B cell (primary cell): ENCODE data around the gene HSDL2. TPM values are rescaled to one million over a fixed set of nuclear protein-coding genes. Genes with fewer than 3 reads are reported as not detected.

Source experiments
- ATAC-seq: fragments of 200-7000 bp; cut with Tn5 transposase; one replicate; pipeline ENCODE4 v1.10.0; 2021; ENCODE audit warnings: low read depth, mild to moderate bottlenecking, moderate number of reproducible peaks, moderate library complexity
- CTCF ChIA-PET: fragments of 350-600 bp; sonication (Branson Sonifier 250); formaldehyde crosslinking; loops from one replicate; lab custom pipeline; 2021; ENCODE audit warnings: antibody characterized with exemption, inconsistent platforms; lab: Charles Lee
- POLR2A ChIA-PET: fragments of 350-600 bp; sonication (Branson Sonifier 250); formaldehyde crosslinking; loops from one replicate; lab custom pipeline; 2021; ENCODE audit warnings: antibody characterized with exemption; lab: Charles Lee
- DNase-seq: peaks from one replicate; pipeline ENCODE4 v3.0.0; 2013
- H2AFZ ChIP-seq: 2 replicates; pipeline ENCODE4 v1.6.1; 2012; ENCODE audit warnings: mild to moderate bottlenecking, low read depth, low read length; ENCODE audit not compliant: insufficient read depth, poor library complexity, severe bottlenecking
- H3K27ac ChIP-seq, 2 donors: 1 replicate in 1 of 2; 2 replicates in 1 of 2; pipeline ENCODE4 v1.5.1; 2012 to 2013; ENCODE audit warnings: low read length in 2 of 2, mild to moderate bottlenecking in 2 of 2, moderate library complexity in 1 of 2
- H3K27me3 ChIP-seq, 4 experiments: fragments of 200-600 bp in 1 of 4; sonication (generic) in 1 of 4; replicated peaks in 1 of 4; 1 replicate in 2 of 4; 2 replicates in 2 of 4; pipeline versions ENCODE4 v1.6.1 to v1.7.0; 2013 to 2016; ENCODE audit warnings: low read length in 3 of 4, mild to moderate bottlenecking in 2 of 4, mixed read lengths in 1 of 4, moderate library complexity in 1 of 4; ENCODE audit not compliant: insufficient read depth in 4 of 4, control insufficient read depth in 3 of 4; ENCODE audit errors: control extremely low read depth in 1 of 4
- H3K36me3 ChIP-seq, 2 experiments: replicated peaks in 1 of 2; 1 replicate in 1 of 2; 2 replicates in 1 of 2; pipeline versions ENCODE4 v1.6.1 to v1.7.1; 2013; ENCODE audit warnings: low read length in 1 of 2; ENCODE audit not compliant: insufficient read depth in 2 of 2, control insufficient read depth in 1 of 2; ENCODE audit errors: control extremely low read depth in 1 of 2, extremely low read depth in 1 of 2
- H3K4me1 ChIP-seq, 2 donors: fragments of 200-600 bp in 1 of 2; sonication (generic) in 1 of 2; 1 replicate in 1 of 2; 2 replicates in 1 of 2; pipeline versions ENCODE4 v1.5.1 to v1.6.1; 2013 to 2017; ENCODE audit warnings: low read length in 2 of 2; ENCODE audit not compliant: control insufficient read depth in 2 of 2, insufficient read depth in 2 of 2
- H3K4me2 ChIP-seq: replicated peaks from 2 replicates; pipeline ENCODE3; 2012; ENCODE audit warnings: mild to moderate bottlenecking, low read depth, low read length; ENCODE audit not compliant: poor library complexity, severe bottlenecking
- H3K4me3 ChIP-seq, 5 experiments: fragments of 200-600 bp in 1 of 5; sonication (generic) in 1 of 5; 1 replicate in 3 of 5; 2 replicates in 2 of 5; pipeline versions ENCODE4 v1.5.1 to v1.7.0; 2011 to 2016; ENCODE audit warnings: low read length in 4 of 5, mild to moderate bottlenecking in 4 of 5, low read depth in 2 of 5, control low read depth in 1 of 5, moderate library complexity in 1 of 5; ENCODE audit not compliant: insufficient read depth in 1 of 5; ENCODE audit errors: control extremely low read depth in 1 of 5, extremely low read depth in 1 of 5
- H3K79me2 ChIP-seq: fragments of 200-600 bp; sonication (generic); one replicate; pipeline ENCODE4 v1.6.0; 2016; ENCODE audit warnings: low read length; ENCODE audit not compliant: control insufficient read depth, insufficient read depth
- H3K9ac ChIP-seq: fragments of 200-600 bp; sonication (generic); 2 replicates; pipeline ENCODE4 v1.6.1; 2017; ENCODE audit warnings: mild to moderate bottlenecking, low read length, moderate library complexity
- H3K9me3 ChIP-seq, 3 donors: one replicate each; pipeline versions ENCODE4 v1.6.1 to v1.7.1; 2013; ENCODE audit warnings: low read length in 2 of 3; ENCODE audit not compliant: control insufficient read depth in 2 of 3, insufficient read depth in 1 of 3; ENCODE audit errors: control extremely low read depth in 1 of 3
- H4K20me1 ChIP-seq: 2 replicates; pipeline ENCODE4 v1.6.0; 2012; ENCODE audit warnings: mild to moderate bottlenecking, low read length; ENCODE audit not compliant: insufficient read depth, control insufficient read depth, poor library complexity, severe bottlenecking
- H3K27ac Mint-ChIP-seq: one replicate; pipeline ENCODE4 v1.8.0; 2021; ENCODE audit warnings: mixed read lengths
- H3K27me3 Mint-ChIP-seq: one replicate; pipeline ENCODE4 v1.8.0; 2021; ENCODE audit warnings: mixed read lengths
- H3K4me1 Mint-ChIP-seq: one replicate; pipeline ENCODE4 v1.8.0; 2021; ENCODE audit warnings: mixed read lengths
- H3K4me3 Mint-ChIP-seq: one replicate; pipeline ENCODE4 v1.8.0; 2021; ENCODE audit warnings: mixed read lengths
- H3K9me3 Mint-ChIP-seq: one replicate; pipeline ENCODE4 v1.8.0; 2022; ENCODE audit warnings: mixed read lengths; ENCODE audit not compliant: insufficient read depth
- CTCF ChIP-seq: fragments of 200-600 bp; IDR thresholded peaks from one replicate; pipeline ENCODE4 v1.8.0; 2022; ENCODE audit warnings: antibody characterized with exemption, mild to moderate bottlenecking
- EZH2 ChIP-seq: IDR thresholded peaks from 2 replicates; pipeline ENCODE4 v1.6.1; 2012; ENCODE audit warnings: borderline replicate concordance, low read depth, mild to moderate bottlenecking, moderate library complexity, low read length; ENCODE audit not compliant: insufficient read depth, poor library complexity, severe bottlenecking
- WGBS: methylation state at CpG from one replicate; pipeline ENCODE4 v1.1.5; 2013; ENCODE audit warnings: missing lambda C conversion rate; ENCODE audit not compliant: insufficient coverage; 5-methylcytosine and 5-hydroxymethylcytosine counted together
- intact Hi-C: fragments of 100-400 bp; cut with micrococcal nuclease; formaldehyde crosslinking; loops from one replicate; pipeline ENCODE4 v1.10.0; 2022
- polyA plus RNA-seq: library from polyadenylated mRNA; depleted of rRNA; stranded (reverse); fragments of >200 nt; gene quantifications from 2 replicates; pipeline ENCODE4 v1.2.3, GENCODE V29; 2012
- total RNA-seq, 2 donors: library from RNA; stranded (reverse); fragments of 120-200 nt in 1 of 2; gene quantifications; 1 replicate in 1 of 2; 2 replicates in 1 of 2; pipeline versions ENCODE4 v1.2.3 to v1.2.4, GENCODE V29; 2013 to 2022

Gene HSDL2
- total and polyA plus RNA-seq, 2 donors (not counting 1 experiment from before 2014, with no cell fraction given): 5.8 to 11.7 TPM

- Histone ChIP-seq H3K4me3 (no peak overlapping the region), H2AFZ (no peak overlapping the region), H3K9ac (no peak overlapping the region), H3K36me3 (no peaks in the 10 kb centered on the region), H3K4me2 (no peak overlapping the region), H3K9me3 (no peaks in the 10 kb centered on the region), H3K79me2 (peaks cover 3% of the 10 kb centered on the region), H4K20me1 (no peaks in the 10 kb centered on the region), H3K27me3 (no peaks in the 10 kb centered on the region), H3K4me1 (no peaks in the 10 kb centered on the region), H3K27ac (no peak overlapping the region)
- POLR2A ChIA-PET: no interaction called here
- Mint-ChIP-seq H3K27ac (no peak overlapping the region), H3K4me1 (peaks cover 4% of the 10 kb centered on the region), H3K27me3 (no peaks in the 10 kb centered on the region), H3K9me3 (no peaks in the 10 kb centered on the region), H3K4me3 (no peak overlapping the region)
- DNase-seq (no peak), ATAC-seq (no peak)
- CTCF ChIA-PET: no interaction called here
- WGBS: 89% methylated on average over 1 of the region's 2 CpGs
- intact Hi-C loops: no loop called here
- TF ChIP-seq CTCF (no peak), EZH2 (no peak)
Observed at GRCh38 chr9:112516769-112517168, 136.9 kb downstream of the HSDL2 start.

GRCh38 chr9:112520069-112520468 lies 140.2 kb downstream of the HSDL2 start:
- H3K4me3 Mint-ChIP-seq: no peak overlapping the region
- Histone ChIP-seq H3K4me3 (no peak overlapping the region), H3K4me1 (no peaks in the 10 kb centered on the region), H3K27ac (no peak overlapping the region), H3K9me3 (no peaks in the 10 kb centered on the region), H4K20me1 (no peaks in the 10 kb centered on the region), H3K79me2 (peaks cover 6% of the 10 kb centered on the region), H3K36me3 (no peaks in the 10 kb centered on the region), H3K27me3 (no peaks in the 10 kb centered on the region), H2AFZ (no peak overlapping the region), H3K4me2 (no peak overlapping the region), H3K9ac (no peak overlapping the region)
- ChIA-PET CTCF (no interaction called here), POLR2A (no interaction called here)
- peaks cover 4% of the 10 kb centered on the region for H3K4me1 Mint-ChIP-seq
- no peak for ATAC-seq
- H3K9me3 Mint-ChIP-seq: no peaks in the 10 kb centered on the region
- H3K27me3 Mint-ChIP-seq: no peaks in the 10 kb centered on the region
- TF ChIP-seq CTCF: no peak
- no peak for TF ChIP-seq EZH2
- WGBS: no CpG with 5 or more reads among the region's 1 CpG
- no peak overlapping the region for H3K27ac Mint-ChIP-seq
- intact Hi-C loops: no loop called here
- DNase-seq: no peak
